NCI-H1694 (cell line): ENCODE data around the gene GHRHR.

Experiments
- DNase-seq: peaks from one replicate; lab custom pipeline; 2025; lab: John Stamatoyannopoulos, UW

Gene GHRHR

GRCh38 chr7:30968747-30969603 lies 5.2 kb downstream of the GHRHR start:
- no peak for DNase-seq

GRCh38 chr7:30969604-30969970 lies 5.8 kb downstream of the GHRHR start:
- DNase-seq, result no peak

- no peak for DNase-seq
These were observed 6.3 kb downstream of the GHRHR start for GRCh38 chr7:30970074-30970473.

GRCh38 chr7:30970594-30971094 lies 6.9 kb downstream of the GHRHR start:
- DNase-seq, result no peak

- DNase-seq, result no peak
These were observed 7.7 kb downstream of the GHRHR start for GRCh38 chr7:30971440-30971839.

GRCh38 chr7:30971840-30972563 lies 8.2 kb downstream of the GHRHR start:
- DNase-seq, result no peak

- DNase-seq, result no peak
These were observed 9.5 kb downstream of the GHRHR start for GRCh38 chr7:30973292-30973691.

GRCh38 chr7:30973791-30974604 lies 10.2 kb downstream of the GHRHR start:
- DNase-seq, result no peak

GRCh38 chr7:30974605-30975255 lies 11.0 kb downstream of the GHRHR start:
- DNase-seq, result peak; percentile 55

- DNase-seq, result no peak
These were observed 11.6 kb downstream of the GHRHR start for GRCh38 chr7:30975256-30975899.

- no peak for DNase-seq
These were observed 12.6 kb downstream of the GHRHR start for GRCh38 chr7:30976381-30976780.

- no peak for DNase-seq
These were observed 13.5 kb downstream of the GHRHR start for GRCh38 chr7:30977222-30977621.

- peak; percentile 54 for DNase-seq
These were observed 14.3 kb downstream of the GHRHR start for GRCh38 chr7:30977896-30978564.

- DNase-seq, result no peak
These were observed 15.3 kb downstream of the GHRHR start for GRCh38 chr7:30979027-30979426.

- no peak for DNase-seq
These were observed 16.4 kb downstream of the GHRHR start for GRCh38 chr7:30980194-30980593.

GRCh38 chr7:30980751-30981150 lies 17.0 kb downstream of the GHRHR start:
- DNase-seq, result no peak

GRCh38 chr7:30983042-30983913 lies 19.5 kb downstream of the GHRHR start:
- peak; percentile 97 for DNase-seq

GRCh38 chr7:30983914-30984247 lies 20.1 kb downstream of the GHRHR start:
- no peak for DNase-seq

- no peak for DNase-seq
These were observed 20.8 kb downstream of the GHRHR start for GRCh38 chr7:30984359-30985107.
